SHP77 (cell line): ENCODE measurements around the gene PXDC1.
"Not testable (repeated sequence)": the region's sequence is repeated elsewhere in the genome, so short reads cannot be mapped to it uniquely, and the experiment has no call there.

Source experiments
- DNase-seq, 2 experiments: peaks; one replicate each; lab custom pipeline; 2025; lab: John Stamatoyannopoulos, UW

PXDC1 gene

GRCh38 chr6:3708540-3708939 lies 43.0 kb downstream of the PXDC1 start:
- DNase-seq = no peak

- no peak for DNase-seq
Measured at GRCh38 chr6:3707751-3708412, 43.6 kb downstream of the PXDC1 start.

- no peak for DNase-seq
Measured at GRCh38 chr6:3707024-3707423, 44.5 kb downstream of the PXDC1 start.

DNA sequence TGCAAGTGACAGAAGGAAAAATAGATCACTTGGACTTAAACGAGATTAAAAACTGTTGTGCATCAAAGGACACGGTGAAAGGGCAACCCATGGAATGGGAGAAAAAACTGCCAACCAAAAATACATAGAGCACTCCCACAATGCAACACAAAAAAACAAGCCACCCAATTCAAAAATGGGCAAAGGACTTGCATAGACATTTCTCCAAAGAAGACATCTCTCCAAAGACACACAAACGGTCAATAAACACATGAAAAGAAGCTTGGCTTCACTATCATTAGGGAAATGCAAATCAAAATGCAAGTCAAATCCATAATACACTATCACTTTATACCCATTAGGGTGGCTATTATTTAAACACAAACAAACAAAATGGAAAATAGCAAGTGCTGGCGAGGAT lies 45.0 kb downstream of the PXDC1 start:
- no peak for DNase-seq

DNA sequence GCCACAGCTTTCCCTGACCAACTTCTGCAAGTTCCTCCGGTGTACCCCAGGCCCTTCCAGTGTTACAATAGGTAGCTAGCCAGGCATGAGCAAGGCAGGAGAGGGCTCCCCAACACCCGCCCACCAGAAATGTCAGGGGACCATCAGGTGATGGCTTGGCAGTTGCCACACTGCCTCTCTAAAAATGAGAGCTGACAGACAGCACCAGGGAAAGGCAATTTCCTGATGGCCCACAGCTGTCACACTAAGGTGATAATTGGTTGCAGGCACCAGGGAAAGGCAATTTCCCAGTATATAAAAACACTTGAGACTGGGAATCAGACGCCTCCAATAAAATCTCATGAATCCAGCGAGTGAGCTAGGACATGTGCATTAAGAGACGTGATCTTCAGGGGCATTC lies 49.9 kb downstream of the PXDC1 start:
- DNase-seq = no peak

GRCh38 chr6:3699231-3699630 lies 52.3 kb downstream of the PXDC1 start:
- no peak for DNase-seq

- DNase-seq = no peak
Measured at GRCh38 chr6:3698021-3698420, 53.5 kb downstream of the PXDC1 start.

GRCh38 chr6:3697609-3698008 lies 53.9 kb downstream of the PXDC1 start:
- DNase-seq = no peak

- DNase-seq = no peak
Measured at GRCh38 chr6:3696525-3697088, 54.9 kb downstream of the PXDC1 start.

DNA sequence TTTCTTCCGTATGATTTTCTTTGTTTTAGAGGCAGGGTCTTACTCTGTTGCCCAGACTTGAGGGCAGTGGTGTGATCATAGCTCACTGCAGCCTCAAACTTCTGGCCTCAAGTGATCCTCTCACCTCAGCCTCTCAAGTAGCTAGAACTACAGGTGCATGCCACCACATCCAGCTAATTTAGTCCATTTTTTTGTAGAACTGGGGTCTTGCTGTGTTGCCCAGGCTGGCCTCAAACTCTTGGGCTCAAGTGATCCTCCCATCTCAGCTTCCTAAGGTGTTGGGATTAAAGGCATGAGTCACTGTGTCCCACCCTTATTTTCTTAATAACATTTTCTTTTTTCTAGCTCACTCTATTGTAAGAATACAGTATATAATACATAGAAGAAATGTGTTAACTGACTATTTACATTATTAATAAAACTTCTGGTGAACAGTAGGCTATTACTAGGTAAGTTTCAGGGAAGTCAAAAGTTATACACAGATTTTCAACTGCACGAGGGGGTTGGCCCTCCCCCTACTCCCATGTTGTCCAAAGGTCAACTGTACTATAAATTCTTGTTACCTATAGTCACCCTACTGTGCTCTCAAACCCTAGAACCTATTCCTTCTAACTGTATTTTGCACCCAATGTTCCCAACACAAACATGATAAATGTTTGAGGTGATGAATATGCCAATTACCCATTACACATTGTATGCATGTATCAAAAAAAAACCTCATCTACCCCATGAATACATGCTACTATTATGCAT lies 56.3 kb downstream of the PXDC1 start:
- DNase-seq = no peak

- no peak for DNase-seq
Measured at GRCh38 chr6:3693831-3694230, 57.7 kb downstream of the PXDC1 start.

DNA sequence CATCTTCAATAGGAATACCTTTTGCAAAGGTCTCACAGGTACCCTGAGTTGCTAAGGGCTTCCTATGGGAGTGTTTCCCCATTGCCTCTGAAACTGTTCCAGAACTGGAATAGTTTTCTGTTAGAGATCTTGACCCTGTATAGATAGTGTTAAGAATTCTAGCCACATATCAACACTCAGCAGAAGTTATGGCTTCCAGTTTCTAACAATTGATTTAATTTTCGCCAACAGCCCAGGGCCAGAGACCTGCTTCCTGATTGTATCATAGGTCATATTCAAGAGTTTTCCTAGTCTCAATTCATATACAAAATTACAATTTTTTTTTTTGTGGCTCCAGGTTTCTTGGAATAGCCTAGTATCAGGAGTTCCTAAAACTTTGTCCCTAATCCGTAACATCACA lies 61.0 kb downstream of the PXDC1 start:
- DNase-seq = no peak

- no peak for DNase-seq
Measured at GRCh38 chr6:3687847-3688246, 63.7 kb downstream of the PXDC1 start.

DNA sequence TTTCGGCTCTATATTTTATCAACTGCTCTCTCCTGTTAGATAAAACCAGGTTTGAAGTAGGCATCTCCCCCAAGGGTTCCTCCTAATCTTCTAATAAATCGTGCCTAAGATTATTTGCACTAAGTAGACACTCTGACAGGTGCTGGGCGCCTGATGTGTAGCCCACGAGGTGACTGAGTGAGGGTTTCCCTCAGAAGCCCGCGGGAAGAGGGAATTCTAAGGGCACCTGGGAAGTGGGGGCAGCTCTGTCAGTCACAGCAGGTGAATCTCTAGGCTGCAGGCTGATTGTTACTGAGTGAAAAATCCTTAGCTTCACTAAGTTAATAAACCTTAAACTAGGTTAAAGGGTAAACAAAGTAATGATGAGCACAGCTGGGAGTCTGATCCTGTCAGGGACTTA lies 68.2 kb downstream of the PXDC1 start:
- no peak for DNase-seq

GRCh38 chr6:3678946-3679345 lies 72.6 kb downstream of the PXDC1 start:
- no peak for DNase-seq

DNA sequence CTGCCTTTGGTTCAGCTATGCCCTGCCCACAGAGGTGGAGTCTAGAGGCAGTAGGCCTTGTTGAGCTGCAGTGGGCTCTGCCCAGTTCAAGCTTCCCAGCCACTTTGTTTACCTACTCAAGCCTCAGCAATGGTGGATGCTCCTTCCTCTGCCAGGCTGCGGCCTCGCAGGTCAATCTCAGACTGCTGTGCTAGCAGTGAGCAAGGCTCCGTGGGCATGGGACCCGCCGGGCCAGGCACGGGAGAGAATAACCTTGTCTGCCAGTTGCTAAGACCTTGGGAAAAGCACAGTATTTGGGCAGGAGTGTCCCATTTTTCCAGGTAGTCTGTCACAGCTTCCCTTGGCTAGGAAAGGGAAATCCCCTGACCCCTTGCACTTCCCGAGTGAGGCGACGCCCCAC lies 73.8 kb downstream of the PXDC1 start:
- DNase-seq = not testable (repeated sequence)

GRCh38 chr6:3677351-3677750 lies 74.2 kb downstream of the PXDC1 start:
- not testable (repeated sequence) for DNase-seq
